AG04449 (cell line): Measurements from ENCODE around the gene MIPEP.

ENCODE experiments used
- CTCF ChIA-PET: fragments of 350-600 bp; formaldehyde crosslinking; extraction: SDS; loops from one replicate; lab custom pipeline; 2021; ENCODE audit warnings: antibody characterized with exemption; lab: Yijun Ruan, JAX
- POLR2A ChIA-PET: fragments of 400-600, 350-600 bp; formaldehyde crosslinking; extraction: SDS; loops from one replicate; lab custom pipeline; 2020; ENCODE audit warnings: antibody characterized with exemption, inconsistent platforms; lab: Yijun Ruan, JAX
- DNase-seq: peaks from one replicate; pipeline ENCODE4 v3.0.0-alpha.2; 2010; ENCODE audit warnings: low read depth, low spot score
- H3K4me3 ChIP-seq: 2 replicates; pipeline ENCODE4 v1.5.1; 2011; ENCODE audit warnings: low read depth, mild to moderate bottlenecking, control low read depth, low read length
- CTCF ChIP-seq: IDR thresholded peaks from one replicate; pipeline ENCODE4 v1.5.1; 2011; ENCODE audit warnings: mild to moderate bottlenecking, moderate library complexity, low read length, control low read depth, inconsistent platforms; ENCODE audit not compliant: insufficient read depth; ENCODE audit errors: missing control alignments

The MIPEP gene

GRCh38 chr13:23833733-23834611 lies 55.2 kb downstream of the MIPEP start:
- no peak for DNase-seq
- ChIA-PET POLR2A (no interaction called here), CTCF (interaction anchor here (1.4 kb wide), 1 partner anchor 11 kb away, joined by 4 read pairs; no protein-coding TSS in a partner anchor)
- TF ChIP-seq CTCF: no peak
- no peak overlapping the region for H3K4me3 ChIP-seq

- no peak for DNase-seq
- CTCF ChIA-PET: interaction anchor here (1.3 to 1.5 kb wide), 2 partner anchors 361 to 363 kb away, joined by 3 read pairs; no protein-coding TSS in a partner anchor
These were observed 60.3 kb downstream of the MIPEP start for GRCh38 chr13:23828866-23829265.

GRCh38 chr13:23828086-23828485 lies 61.1 kb downstream of the MIPEP start:
- CTCF ChIA-PET: interaction anchor here (1.3 to 1.5 kb wide), 2 partner anchors 361 to 362 kb away, joined by 3 read pairs; no protein-coding TSS in a partner anchor
- no peak for DNase-seq
- TF ChIP-seq CTCF: no peak

More at GRCh38 chr13:23828866-23829265, 60.3 kb downstream of the MIPEP start:
- POLR2A ChIA-PET: interaction anchor here (0.5 to 1.0 kb wide), 2 partner anchors 176 to 361 kb away, joined by 3 to 4 read pairs; no protein-coding TSS in a partner anchor
- TF ChIP-seq CTCF: no peak
- no peak overlapping the region for H3K4me3 ChIP-seq

GRCh38 chr13:23825179-23825578 lies 64.0 kb downstream of the MIPEP start:
- no peak for DNase-seq
- CTCF ChIA-PET: no interaction called here
- POLR2A ChIA-PET: no interaction called here
- H3K4me3 ChIP-seq: no peak overlapping the region
- TF ChIP-seq CTCF: no peak

More at GRCh38 chr13:23828086-23828485, 61.1 kb downstream of the MIPEP start:
- no peak overlapping the region for H3K4me3 ChIP-seq
- POLR2A ChIA-PET: no interaction called here

GRCh38 chr13:23824371-23824770 lies 64.8 kb downstream of the MIPEP start:
- DNase-seq: no peak
- no peak overlapping the region for H3K4me3 ChIP-seq
- ChIA-PET CTCF (interaction anchor here (1.1 kb wide), 1 partner anchor 13 kb away, joined by 3 read pairs; no protein-coding TSS in a partner anchor), POLR2A (no interaction called here)
- no peak for TF ChIP-seq CTCF

GRCh38 chr13:23822252-23822824 lies 66.9 kb downstream of the MIPEP start:
- no peak for TF ChIP-seq CTCF
- H3K4me3 ChIP-seq: no peak overlapping the region
- DNase-seq: no peak
- ChIA-PET CTCF (no interaction called here), POLR2A (no interaction called here)
